ENCODE results near the gene CLIP2.
"Not testable (repeated sequence)": the region's sequence is repeated elsewhere in the genome, so short reads cannot be mapped to it uniquely, and the experiment has no call there.

Gene CLIP2

GRCh38 chr7:74325210-74325565, 36.0 kb downstream of the CLIP2 start:
- no peak for TF ChIP-seq CTCF (IDR thresholded peaks at IDR 0.05; ENCODE audit: insufficient read depth, missing control alignments)

DNA sequence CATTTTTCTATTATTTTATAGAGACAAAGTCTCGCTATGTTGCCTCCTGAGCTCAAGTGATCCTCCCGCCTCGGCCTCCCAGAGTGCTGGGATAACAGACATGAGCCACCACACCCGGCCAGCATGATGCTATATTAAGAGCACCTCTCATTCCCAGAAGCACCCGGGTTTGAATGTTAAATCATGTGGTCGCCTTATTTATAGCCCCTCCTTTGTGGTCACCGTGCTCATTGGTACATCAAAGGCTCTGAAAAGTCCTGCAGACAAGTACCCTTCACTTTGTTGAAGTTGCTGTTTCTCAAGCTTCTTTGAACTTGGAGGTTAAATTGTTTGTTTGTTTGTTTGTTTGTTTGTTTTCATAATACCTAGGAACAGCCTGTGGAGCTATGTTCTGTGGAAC, 40.0 kb downstream of the CLIP2 start:
- FAIRE-seq (no peak), DNase-seq (ENCODE audit: insufficient read length, low spot score) (no peak)
- TF ChIP-seq CTCF (IDR thresholded peaks at IDR 0.05; ENCODE audit: insufficient read depth, missing control alignments) = no peak

More at GRCh38 chr7:74325210-74325565, 36.0 kb downstream of the CLIP2 start:
- FAIRE-seq (no peak), DNase-seq (ENCODE audit: insufficient read length, low spot score) (no peak)

DNA sequence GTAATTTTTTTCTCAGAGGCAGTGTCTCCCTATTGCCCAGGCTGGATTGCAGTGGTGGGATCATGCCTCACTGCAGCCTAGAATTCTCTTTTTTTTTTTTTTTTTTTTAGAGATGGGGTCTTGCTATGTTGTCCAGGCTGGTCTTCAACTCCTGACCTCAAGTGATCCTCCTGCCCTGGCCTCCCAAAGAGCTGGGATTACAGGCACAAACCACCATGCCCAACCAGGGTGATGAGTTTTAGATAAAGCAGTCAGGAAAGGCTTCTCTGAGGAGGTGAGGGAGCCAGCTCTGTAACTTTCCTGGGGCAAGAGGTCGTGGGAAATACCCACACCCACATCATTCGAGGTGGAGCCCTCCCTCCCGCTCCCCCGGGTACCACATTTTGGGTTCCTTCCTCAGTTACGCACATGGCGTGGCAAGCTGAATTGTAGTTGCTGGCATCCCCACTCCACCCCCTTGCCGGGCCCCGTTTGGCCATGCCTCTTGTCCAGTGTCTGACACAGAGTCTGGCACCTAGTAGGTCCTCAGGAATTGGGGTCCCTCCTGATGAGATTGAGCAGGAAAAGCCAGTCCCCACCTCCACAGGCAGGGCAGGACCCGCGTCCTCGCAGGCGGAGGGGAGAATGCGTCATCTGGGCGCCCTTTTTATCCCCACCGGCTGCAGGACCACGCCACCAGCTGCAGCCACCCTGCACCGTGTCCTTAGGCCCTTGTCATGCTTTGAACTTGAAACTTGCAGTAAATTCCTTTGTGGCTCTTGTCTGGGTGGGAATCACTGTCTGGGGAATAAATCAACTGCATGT, 43.4 kb downstream of the CLIP2 start:
- TF ChIP-seq CTCF (IDR thresholded peaks at IDR 0.05; ENCODE audit: insufficient read depth, missing control alignments) = no peak
- FAIRE-seq = no peak
- no peak for DNase-seq (ENCODE audit: insufficient read length, low spot score)

GRCh38 chr7:74334030-74334429, 44.8 kb downstream of the CLIP2 start:
- no peak for FAIRE-seq
- no peak for TF ChIP-seq CTCF (IDR thresholded peaks at IDR 0.05; ENCODE audit: insufficient read depth, missing control alignments)
- no peak for DNase-seq (ENCODE audit: insufficient read length, low spot score)

GRCh38 chr7:74337926-74338325, 48.7 kb downstream of the CLIP2 start:
- FAIRE-seq (no peak), DNase-seq (ENCODE audit: insufficient read length, low spot score) (no peak)
- TF ChIP-seq CTCF (IDR thresholded peaks at IDR 0.05; ENCODE audit: insufficient read depth, missing control alignments) = no peak

- DNase-seq (ENCODE audit: insufficient read length, low spot score) (no peak), FAIRE-seq (no peak)
- no peak for TF ChIP-seq CTCF (IDR thresholded peaks at IDR 0.05; ENCODE audit: insufficient read depth, missing control alignments)
These were observed 49.3 kb downstream of the CLIP2 start for GRCh38 chr7:74338366-74339108.

DNA sequence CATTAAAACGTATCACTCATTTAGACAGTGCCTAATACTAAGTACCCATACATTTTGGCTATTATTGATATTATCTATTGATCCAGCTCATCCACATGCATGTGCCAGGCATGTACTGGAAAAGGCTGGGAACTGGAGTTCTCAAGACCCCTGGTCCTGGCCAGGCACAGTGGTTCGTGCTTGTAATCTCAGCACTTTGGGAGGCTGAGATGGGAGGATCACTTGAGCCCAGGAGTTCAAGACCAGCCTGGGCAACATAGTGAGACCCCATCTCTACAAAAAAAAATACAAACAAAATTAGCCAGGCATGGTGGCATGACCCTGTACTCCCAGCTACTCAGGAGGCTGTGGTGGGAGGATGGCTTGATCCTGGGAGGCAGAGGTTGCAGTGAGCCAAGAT, 50.4 kb downstream of the CLIP2 start:
- not testable (repeated sequence) for DNase-seq (ENCODE audit: insufficient read length, low spot score); FAIRE-seq

All from D721Med (cell line).